ENCODE results near the gene VPS35L. TPM values are rescaled to one million over a fixed set of nuclear protein-coding genes. Genes with fewer than 3 reads are reported as not detected.

Gene VPS35L
- polyA plus RNA-seq, 1 experiment, result 83.2 TPM

DNA sequence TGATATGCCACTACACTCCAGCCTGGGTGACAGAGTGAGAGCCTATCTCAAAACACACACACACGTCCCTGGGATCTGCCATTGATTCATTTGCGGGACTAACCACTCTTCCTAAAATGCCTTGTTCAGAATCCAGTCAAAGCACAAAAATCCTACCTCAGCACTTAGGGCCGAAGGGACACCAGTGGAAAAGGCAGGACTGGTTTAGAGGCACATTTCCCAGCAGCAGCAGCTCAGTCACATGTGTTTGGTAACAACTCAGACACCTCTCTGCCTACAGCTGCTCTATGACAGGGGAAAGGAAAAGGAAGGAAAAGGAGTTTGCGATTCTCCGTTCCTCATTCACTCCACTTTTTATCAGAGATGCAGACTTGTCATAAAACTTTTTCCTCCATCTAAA lies 150.3 kb downstream of the VPS35L start:
- no peaks in the 10 kb centered on the region for H3K27me3 ChIP-seq (ENCODE audit: control insufficient read depth, insufficient read depth, low read length)
- peaks cover 6% of the 10 kb centered on the region for H3K36me3 ChIP-seq (ENCODE audit: control insufficient read depth, insufficient read depth, low read length)
- no peak for TF ChIP-seq CTCF (IDR thresholded peaks at IDR 0.05; ENCODE audit: insufficient read depth, low read depth, low read length)
- H3K4me3 ChIP-seq (ENCODE audit: low read depth, low read length), result no peak overlapping the region
- no peak for DNase-seq (ENCODE audit: low read depth)
- ChIA-PET POLR2A (no interaction called here), CTCF (interaction anchor here (1.0 to 1.6 kb wide), 2 partner anchors 10 to 13 kb away, joined by 3 to 4 read pairs; partner anchors contain the start of genes IQCK and KNOP1)

DNA sequence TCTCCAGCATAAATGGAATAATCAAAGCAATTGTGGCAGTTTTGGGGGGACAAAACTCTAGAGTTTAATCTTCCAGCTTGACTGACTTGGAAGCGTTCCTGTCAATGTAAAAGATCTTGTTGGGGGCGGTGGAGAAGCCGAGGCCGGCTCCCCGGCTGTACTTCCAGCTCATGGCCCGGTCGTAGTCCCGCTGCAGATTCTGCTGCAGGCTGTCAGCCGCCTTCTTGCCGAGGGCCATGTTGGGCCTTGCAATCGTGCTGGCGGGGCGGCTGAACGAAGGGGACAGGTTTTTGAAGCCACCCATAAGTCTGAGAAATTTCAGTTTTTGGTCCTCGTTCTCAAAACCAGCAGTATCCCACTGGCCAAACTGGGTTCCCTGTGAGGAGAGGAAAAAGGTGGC lies 151.3 kb downstream of the VPS35L start:
- H3K27me3 ChIP-seq (ENCODE audit: control insufficient read depth, insufficient read depth, low read length), result no peaks in the 10 kb centered on the region
- H3K4me3 ChIP-seq (ENCODE audit: low read depth, low read length), result no peak overlapping the region
- ChIA-PET CTCF (interaction anchor here (0.6 kb wide), 1 partner anchor 760 kb away, joined by 3 read pairs; no protein-coding TSS in a partner anchor), POLR2A (no interaction called here)
- no peak for TF ChIP-seq CTCF (IDR thresholded peaks at IDR 0.05; ENCODE audit: insufficient read depth, low read depth, low read length)
- DNase-seq (ENCODE audit: low read depth), result no peak
- H3K36me3 ChIP-seq (ENCODE audit: control insufficient read depth, insufficient read depth, low read length), result peaks cover 8% of the 10 kb centered on the region

DNA sequence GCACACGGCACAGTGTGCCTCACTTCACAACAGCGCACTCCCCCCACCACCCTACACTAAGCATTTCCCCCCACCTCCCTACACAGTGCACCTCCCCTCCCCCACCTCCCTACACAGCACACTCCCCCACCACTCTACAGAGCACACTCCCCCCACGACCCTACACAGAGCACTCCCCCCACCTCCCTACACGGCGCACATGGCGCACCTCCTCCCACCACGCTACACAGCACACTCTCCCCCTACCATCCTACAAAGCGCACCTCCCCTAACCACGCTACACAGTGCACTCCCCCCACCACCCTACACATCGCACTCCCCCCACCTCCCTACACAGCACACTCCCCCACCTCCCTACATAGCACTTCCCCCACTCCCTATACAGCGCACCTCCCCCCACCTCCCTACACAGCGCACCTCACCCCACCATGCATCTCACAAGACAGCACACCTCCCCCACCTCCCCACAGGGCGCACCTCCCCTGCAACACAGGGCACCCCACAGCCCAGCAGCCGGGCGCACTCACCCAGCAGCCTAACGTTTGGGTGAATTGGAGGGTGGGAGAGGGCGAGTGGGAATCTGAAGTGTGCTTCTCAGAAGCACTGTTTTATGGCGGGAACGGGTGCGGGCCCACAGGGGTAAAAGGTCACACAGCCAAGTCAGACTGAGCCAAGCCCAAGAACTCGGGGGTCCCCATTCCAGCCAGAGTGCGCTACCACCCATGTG lies 152.2 kb downstream of the VPS35L start:
- DNase-seq (ENCODE audit: low read depth), result no peak
- POLR2A ChIA-PET, result no interaction called here

GRCh38 chr16:19708296-19709205 lies 153.0 kb downstream of the VPS35L start:
- no peak for TF ChIP-seq CTCF (IDR thresholded peaks at IDR 0.05; ENCODE audit: insufficient read depth, low read depth, low read length)
- no peak for DNase-seq (ENCODE audit: low read depth)
- Histone ChIP-seq H3K27me3 (ENCODE audit: control insufficient read depth, insufficient read depth, low read length) (no peaks in the 10 kb centered on the region), H3K36me3 (ENCODE audit: control insufficient read depth, insufficient read depth, low read length) (peaks cover 11% of the 10 kb centered on the region), H3K4me3 (ENCODE audit: low read depth, low read length) (no peak overlapping the region)
- POLR2A ChIA-PET, result no interaction called here
- CTCF ChIA-PET, result no interaction called here

More for the DNA sequence above, 152.2 kb downstream of the VPS35L start:
- Histone ChIP-seq H3K36me3 (ENCODE audit: control insufficient read depth, insufficient read depth, low read length) (peaks cover 11% of the 10 kb centered on the region), H3K27me3 (ENCODE audit: control insufficient read depth, insufficient read depth, low read length) (no peaks in the 10 kb centered on the region), H3K4me3 (ENCODE audit: low read depth, low read length) (no peak overlapping the region)
- TF ChIP-seq CTCF (IDR thresholded peaks at IDR 0.05; ENCODE audit: insufficient read depth, low read depth, low read length), result no peak
- CTCF ChIA-PET, result no interaction called here
